SK-N-MC (cell line): ENCODE measurements around the gene TPR.

ENCODE experiments used
- EZH2 ChIP-seq: fragments of 200-600 bp; sonication (generic); IDR thresholded peaks from one replicate; pipeline ENCODE4 v1.6.1; 2017; ENCODE audit warnings: antibody characterized with exemption
- FOXP2 ChIP-seq: optimal IDR thresholded peaks from 2 replicates; pipeline ENCODE3; 2011; ENCODE audit warnings: mild to moderate bottlenecking, moderate library complexity; ENCODE audit not compliant: insufficient read depth; ENCODE audit errors: extremely low read length, control extremely low read depth
- POLR2AphosphoS5 ChIP-seq: IDR thresholded peaks from 2 replicates; pipeline ENCODE4 v1.6.1; 2012; ENCODE audit warnings: mild to moderate bottlenecking, low read depth, low read length, borderline replicate concordance

DNA sequence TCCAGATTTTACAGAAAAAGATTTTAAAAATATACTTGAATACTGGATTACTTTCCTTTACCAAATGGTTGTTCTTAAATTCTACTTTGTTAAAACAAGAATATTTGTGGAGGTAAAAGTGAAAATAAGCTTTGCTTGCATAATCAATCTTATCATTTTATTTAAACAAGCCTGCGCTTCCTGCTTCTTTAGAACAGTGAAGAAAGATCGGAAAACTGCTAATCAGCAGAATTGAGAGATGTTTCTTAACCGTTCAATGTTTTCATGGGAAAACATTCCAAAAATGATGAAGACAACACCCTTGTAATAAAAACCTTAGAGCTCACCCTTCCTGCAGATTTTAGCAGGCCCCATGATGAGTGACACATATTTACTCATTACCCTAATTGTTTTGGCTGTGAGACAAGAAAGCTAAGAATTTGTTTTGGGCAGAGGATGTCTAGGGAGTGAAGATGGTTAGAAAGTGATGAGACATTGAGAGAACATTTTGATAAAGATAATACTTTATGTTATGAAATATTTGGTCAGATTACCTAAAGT is 72.6 kb downstream of the TPR start:
- TF ChIP-seq POLR2AphosphoS5 (no peak), EZH2 (no peak), FOXP2 (no peak)
